SK-N-SH treated with all-trans-retinoic acid at 6 μM for 48 hours (cell line): ENCODE data around the gene HMGB2.

Source experiments
- ATAC-seq: fragments of 200-7000 bp; cut with Tn5 transposase; 3 replicates; pipeline ENCODE4 v1.9.1; 2020; ENCODE audit warnings: mild to moderate bottlenecking, moderate library complexity
- ARNTL ChIP-seq: fragments of 450-650 bp; formaldehyde crosslinking; IDR thresholded peaks from 2 replicates; pipeline ENCODE4 v1.5.0; 2020; ENCODE audit warnings: low read depth, mild to moderate bottlenecking, moderate library complexity, borderline replicate concordance
- BACH2 ChIP-seq: fragments of 250-450 bp; sonication (Bioruptor Pico); IDR thresholded peaks from 2 replicates; pipeline ENCODE4 v1.9.0; 2021; ENCODE audit warnings: mild to moderate bottlenecking, borderline replicate concordance
- ESRRG ChIP-seq: fragments of 250-450 bp; sonication (Bioruptor Pico); IDR thresholded peaks from 2 replicates; pipeline ENCODE4 v1.6.1; 2021; ENCODE audit warnings: mild to moderate bottlenecking
- GLIS3 ChIP-seq: fragments of 250-450 bp; sonication (Bioruptor Pico); IDR thresholded peaks from 2 replicates; pipeline ENCODE4 v1.5.0; 2020; ENCODE audit warnings: mild to moderate bottlenecking, moderate library complexity
- ISL1 ChIP-seq: fragments of 250-450 bp; sonication (Bioruptor Pico); IDR thresholded peaks from 2 replicates; pipeline ENCODE4 v2.1.2; 2022; ENCODE audit warnings: mild to moderate bottlenecking, moderate library complexity
- OSR1 ChIP-seq: fragments of 250-450 bp; sonication (Bioruptor Pico); IDR thresholded peaks from 2 replicates; pipeline ENCODE4 v1.8.0; 2022; ENCODE audit warnings: moderate library complexity, mild to moderate bottlenecking, inconsistent platforms
- PPARA ChIP-seq: fragments of 250-450 bp; sonication (Bioruptor Pico); IDR thresholded peaks from 2 replicates; pipeline ENCODE4 v1.5.0; 2020; ENCODE audit warnings: mild to moderate bottlenecking, borderline replicate concordance
- RARB ChIP-seq: fragments of 250-450 bp; sonication (Bioruptor Pico); IDR thresholded peaks from 2 replicates; pipeline ENCODE4 v1.8.0; 2021; ENCODE audit warnings: mild to moderate bottlenecking, moderate library complexity
- SNAI2 ChIP-seq: fragments of 250-450 bp; sonication (Bioruptor Pico); IDR thresholded peaks from 2 replicates; pipeline ENCODE4 v1.5.0; 2020; ENCODE audit warnings: mild to moderate bottlenecking, moderate library complexity
- TCF4 ChIP-seq: fragments of 250-450 bp; sonication (Bioruptor Pico); IDR thresholded peaks from 2 replicates; pipeline ENCODE4 v1.8.0; 2021; ENCODE audit warnings: mild to moderate bottlenecking, moderate library complexity, borderline replicate concordance
- TOX ChIP-seq: fragments of 250-450 bp; sonication (Bioruptor Pico); IDR thresholded peaks from 2 replicates; pipeline ENCODE4 v1.8.0; 2021; ENCODE audit warnings: mild to moderate bottlenecking, moderate library complexity, borderline replicate concordance
- ZC3H10 ChIP-seq: fragments of 250-450 bp; sonication (Bioruptor Pico); IDR thresholded peaks from 2 replicates; pipeline ENCODE4 v1.5.1; 2021; ENCODE audit warnings: mild to moderate bottlenecking, moderate library complexity
- ZFP3 ChIP-seq: fragments of 250-450 bp; sonication (Bioruptor Pico); IDR thresholded peaks from 2 replicates; pipeline ENCODE4 v1.5.0; 2020; ENCODE audit warnings: mild to moderate bottlenecking, moderate library complexity
- ZFP30 ChIP-seq: fragments of 450-650 bp; formaldehyde crosslinking; IDR thresholded peaks from 2 replicates; pipeline ENCODE4 v1.5.0; 2022; ENCODE audit warnings: mild to moderate bottlenecking, moderate library complexity
- ZNF565 ChIP-seq: fragments of 450-650 bp; formaldehyde crosslinking; conservative IDR thresholded peaks from 2 replicates; pipeline ENCODE4 v1.5.0; 2020; ENCODE audit warnings: low read depth, mild to moderate bottlenecking, moderate library complexity
- ZNF70 ChIP-seq: fragments of 450-650 bp; formaldehyde crosslinking; IDR thresholded peaks from 2 replicates; pipeline ENCODE4 v1.5.0; 2020; ENCODE audit warnings: mild to moderate bottlenecking, moderate library complexity
- ZNF8 ChIP-seq: fragments of 450-650 bp; formaldehyde crosslinking; IDR thresholded peaks from 2 replicates; pipeline ENCODE4 v1.5.0; 2020; ENCODE audit warnings: mild to moderate bottlenecking, moderate library complexity
- TF ChIP-seq, protein P1 (sequence below): fragments of 250-450 bp; sonication (Bioruptor Pico); IDR thresholded peaks from 2 replicates; pipeline ENCODE4 v1.5.1; 2021; ENCODE audit warnings: mild to moderate bottlenecking, moderate library complexity
- TF ChIP-seq, protein P2 (sequence below): fragments of 250-450 bp; sonication (Bioruptor Pico); IDR thresholded peaks from 2 replicates; pipeline ENCODE4 v1.8.0; 2021; ENCODE audit warnings: low read depth, mild to moderate bottlenecking, moderate library complexity, borderline replicate concordance
- TF ChIP-seq, protein P3 (sequence below): fragments of 250-450 bp; sonication (Bioruptor Pico); IDR thresholded peaks from 2 replicates; pipeline ENCODE4 v1.5.1; 2020; ENCODE audit warnings: low read depth, mild to moderate bottlenecking, moderate library complexity
- TF ChIP-seq, protein P4 (sequence below): fragments of 250-450 bp; sonication (Bioruptor Pico); IDR thresholded peaks from 2 replicates; pipeline ENCODE4 v1.5.0; 2020; ENCODE audit warnings: mild to moderate bottlenecking, moderate library complexity

Gene HMGB2

DNA sequence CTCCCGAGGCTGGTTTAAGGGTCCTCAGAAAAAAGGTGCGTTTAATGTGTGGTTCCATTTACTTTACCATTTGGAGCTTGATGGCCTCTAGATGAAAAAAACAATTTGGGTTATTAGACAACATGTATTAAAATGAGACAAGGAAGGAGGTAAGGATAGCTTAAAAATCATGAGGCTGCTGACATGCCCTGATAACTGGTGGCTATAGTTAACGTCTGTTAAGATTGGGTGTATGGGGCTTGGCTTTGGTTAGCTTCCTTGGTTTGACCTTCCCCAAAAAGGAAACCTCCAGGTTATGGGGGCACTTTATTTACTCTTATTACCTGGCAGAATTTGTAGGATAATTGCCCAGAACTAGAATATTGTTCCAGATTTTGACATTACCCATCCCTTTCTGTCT is 51.5 kb downstream of the HMGB2 start:
- no peak for ATAC-seq

DNA sequence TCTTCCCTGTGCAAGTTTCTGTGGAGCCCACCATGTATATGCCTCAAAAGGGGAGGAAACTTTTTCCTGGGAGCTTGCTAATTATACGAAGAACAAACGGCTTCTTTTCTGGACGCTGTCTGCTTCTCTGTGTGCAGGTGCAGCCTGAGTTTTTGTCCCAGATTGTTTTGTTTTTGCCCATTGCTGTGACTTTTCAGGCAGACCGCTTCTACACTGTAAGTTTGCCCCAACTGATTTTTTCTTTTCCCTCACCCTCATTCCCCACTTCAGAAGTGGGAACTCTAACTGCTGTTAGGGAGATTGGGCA is 51.9 kb downstream of the HMGB2 start:
- ATAC-seq, result no peak
- no peak for TF ChIP-seq TOX (CRISPR knock-in tag)
- TF ChIP-seq, protein P1, sequence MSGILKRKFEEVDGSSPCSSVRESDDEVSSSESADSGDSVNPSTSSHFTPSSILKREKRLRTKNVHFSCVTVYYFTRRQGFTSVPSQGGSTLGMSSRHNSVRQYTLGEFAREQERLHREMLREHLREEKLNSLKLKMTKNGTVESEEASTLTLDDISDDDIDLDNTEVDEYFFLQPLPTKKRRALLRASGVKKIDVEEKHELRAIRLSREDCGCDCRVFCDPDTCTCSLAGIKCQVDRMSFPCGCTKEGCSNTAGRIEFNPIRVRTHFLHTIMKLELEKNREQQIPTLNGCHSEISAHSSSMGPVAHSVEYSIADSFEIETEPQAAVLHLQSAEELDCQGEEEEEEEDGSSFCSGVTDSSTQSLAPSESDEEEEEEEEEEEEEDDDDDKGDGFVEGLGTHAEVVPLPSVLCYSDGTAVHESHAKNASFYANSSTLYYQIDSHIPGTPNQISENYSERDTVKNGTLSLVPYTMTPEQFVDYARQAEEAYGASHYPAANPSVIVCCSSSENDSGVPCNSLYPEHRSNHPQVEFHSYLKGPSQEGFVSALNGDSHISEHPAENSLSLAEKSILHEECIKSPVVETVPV (CRISPR knock-in tag), result no peak
- TF ChIP-seq, protein P2, sequence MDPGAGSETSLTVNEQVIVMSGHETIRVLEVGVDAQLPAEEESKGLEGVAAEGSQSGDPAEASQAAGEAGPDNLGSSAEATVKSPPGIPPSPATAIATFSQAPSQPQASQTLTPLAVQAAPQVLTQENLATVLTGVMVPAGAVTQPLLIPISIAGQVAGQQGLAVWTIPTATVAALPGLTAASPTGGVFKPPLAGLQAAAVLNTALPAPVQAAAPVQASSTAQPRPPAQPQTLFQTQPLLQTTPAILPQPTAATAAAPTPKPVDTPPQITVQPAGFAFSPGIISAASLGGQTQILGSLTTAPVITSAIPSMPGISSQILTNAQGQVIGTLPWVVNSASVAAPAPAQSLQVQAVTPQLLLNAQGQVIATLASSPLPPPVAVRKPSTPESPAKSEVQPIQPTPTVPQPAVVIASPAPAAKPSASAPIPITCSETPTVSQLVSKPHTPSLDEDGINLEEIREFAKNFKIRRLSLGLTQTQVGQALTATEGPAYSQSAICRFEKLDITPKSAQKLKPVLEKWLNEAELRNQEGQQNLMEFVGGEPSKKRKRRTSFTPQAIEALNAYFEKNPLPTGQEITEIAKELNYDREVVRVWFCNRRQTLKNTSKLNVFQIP, result no peak
- no peak for TF ChIP-seq OSR1
- TF ChIP-seq, protein P3, sequence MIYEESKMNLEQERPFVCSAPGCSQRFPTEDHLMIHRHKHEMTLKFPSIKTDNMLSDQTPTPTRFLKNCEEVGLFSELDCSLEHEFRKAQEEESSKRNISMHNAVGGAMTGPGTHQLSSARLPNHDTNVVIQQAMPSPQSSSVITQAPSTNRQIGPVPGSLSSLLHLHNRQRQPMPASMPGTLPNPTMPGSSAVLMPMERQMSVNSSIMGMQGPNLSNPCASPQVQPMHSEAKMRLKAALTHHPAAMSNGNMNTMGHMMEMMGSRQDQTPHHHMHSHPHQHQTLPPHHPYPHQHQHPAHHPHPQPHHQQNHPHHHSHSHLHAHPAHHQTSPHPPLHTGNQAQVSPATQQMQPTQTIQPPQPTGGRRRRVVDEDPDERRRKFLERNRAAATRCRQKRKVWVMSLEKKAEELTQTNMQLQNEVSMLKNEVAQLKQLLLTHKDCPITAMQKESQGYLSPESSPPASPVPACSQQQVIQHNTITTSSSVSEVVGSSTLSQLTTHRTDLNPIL (CRISPR knock-in tag), result no peak
- no peak for TF ChIP-seq ZNF70 (CRISPR knock-in tag)
- no peak for TF ChIP-seq SNAI2 (CRISPR knock-in tag)
- no peak for TF ChIP-seq GLIS3 (CRISPR knock-in tag)
- TF ChIP-seq ZNF8 (CRISPR knock-in tag), result no peak
- TF ChIP-seq PPARA (CRISPR knock-in tag), result no peak
- TF ChIP-seq RARB (CRISPR knock-in tag), result no peak
- no peak for TF ChIP-seq ARNTL (CRISPR knock-in tag)

More for the DNA sequence above, 51.5 kb downstream of the HMGB2 start:
- no peak for TF ChIP-seq TOX (CRISPR knock-in tag)
- TF ChIP-seq ZNF565 (CRISPR knock-in tag), result no peak
- TF ChIP-seq ZC3H10 (CRISPR knock-in tag), result no peak
- TF ChIP-seq, protein P1 (CRISPR knock-in tag), result no peak
- TF ChIP-seq RARB (CRISPR knock-in tag), result no peak
- no peak for TF ChIP-seq ZNF8 (CRISPR knock-in tag)
- TF ChIP-seq PPARA (CRISPR knock-in tag), result no peak

DNA sequence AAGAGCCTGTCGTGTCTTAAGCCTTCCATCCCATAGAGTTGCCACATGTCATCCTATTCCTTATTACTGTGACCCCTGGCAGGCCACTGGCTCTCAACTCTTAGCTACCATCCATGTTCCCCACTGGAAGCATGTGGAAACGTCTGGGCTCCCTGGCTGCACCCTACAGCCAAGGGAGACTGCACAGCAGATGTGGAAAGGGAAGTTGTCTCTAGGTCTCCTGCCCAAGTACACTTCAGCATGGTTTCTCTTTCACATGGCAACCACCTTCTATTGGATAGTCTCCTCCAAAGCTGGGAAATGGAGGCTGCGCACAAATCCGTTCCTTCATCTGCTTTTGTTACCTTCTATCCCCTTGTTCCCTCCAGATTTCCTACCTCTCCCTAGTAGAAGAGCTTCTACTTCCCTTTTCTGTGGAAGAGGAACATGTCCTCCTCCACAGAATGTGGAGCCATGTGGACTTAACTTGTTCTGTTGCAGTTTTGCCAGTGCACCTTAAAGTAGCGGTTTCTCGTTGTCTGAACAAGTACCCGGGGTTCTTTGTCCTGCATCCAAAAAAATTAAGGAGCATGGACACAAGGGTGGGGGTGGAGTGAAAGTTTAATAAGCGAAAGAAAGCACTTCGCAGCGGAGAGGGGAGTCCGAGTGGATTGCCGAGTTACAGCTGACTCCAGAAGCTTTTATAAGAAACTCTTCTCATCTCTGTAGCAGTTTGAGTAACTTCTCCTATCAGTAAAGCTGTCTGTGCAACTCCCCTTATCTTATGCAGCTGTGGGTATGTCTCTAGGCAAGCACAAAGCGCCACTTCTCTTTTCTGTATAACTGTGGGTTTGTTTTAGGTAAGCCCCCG is 52.5 kb downstream of the HMGB2 start:
- ATAC-seq, result no peak
- TF ChIP-seq, protein P2, result no peak
- TF ChIP-seq BACH2 (CRISPR knock-in tag), result no peak
- TF ChIP-seq ZFP30 (CRISPR knock-in tag), result no peak
- TF ChIP-seq SNAI2 (CRISPR knock-in tag), result no peak
- no peak for TF ChIP-seq RARB (CRISPR knock-in tag)
- no peak for TF ChIP-seq ZFP3 (CRISPR knock-in tag)
- no peak for TF ChIP-seq ISL1 (CRISPR knock-in tag)
- TF ChIP-seq, protein P3 (CRISPR knock-in tag), result no peak
- no peak for TF ChIP-seq ZNF8 (CRISPR knock-in tag)
- TF ChIP-seq TCF4 (CRISPR knock-in tag), result no peak
- no peak for TF ChIP-seq GLIS3 (CRISPR knock-in tag)
- TF ChIP-seq, protein P4, sequence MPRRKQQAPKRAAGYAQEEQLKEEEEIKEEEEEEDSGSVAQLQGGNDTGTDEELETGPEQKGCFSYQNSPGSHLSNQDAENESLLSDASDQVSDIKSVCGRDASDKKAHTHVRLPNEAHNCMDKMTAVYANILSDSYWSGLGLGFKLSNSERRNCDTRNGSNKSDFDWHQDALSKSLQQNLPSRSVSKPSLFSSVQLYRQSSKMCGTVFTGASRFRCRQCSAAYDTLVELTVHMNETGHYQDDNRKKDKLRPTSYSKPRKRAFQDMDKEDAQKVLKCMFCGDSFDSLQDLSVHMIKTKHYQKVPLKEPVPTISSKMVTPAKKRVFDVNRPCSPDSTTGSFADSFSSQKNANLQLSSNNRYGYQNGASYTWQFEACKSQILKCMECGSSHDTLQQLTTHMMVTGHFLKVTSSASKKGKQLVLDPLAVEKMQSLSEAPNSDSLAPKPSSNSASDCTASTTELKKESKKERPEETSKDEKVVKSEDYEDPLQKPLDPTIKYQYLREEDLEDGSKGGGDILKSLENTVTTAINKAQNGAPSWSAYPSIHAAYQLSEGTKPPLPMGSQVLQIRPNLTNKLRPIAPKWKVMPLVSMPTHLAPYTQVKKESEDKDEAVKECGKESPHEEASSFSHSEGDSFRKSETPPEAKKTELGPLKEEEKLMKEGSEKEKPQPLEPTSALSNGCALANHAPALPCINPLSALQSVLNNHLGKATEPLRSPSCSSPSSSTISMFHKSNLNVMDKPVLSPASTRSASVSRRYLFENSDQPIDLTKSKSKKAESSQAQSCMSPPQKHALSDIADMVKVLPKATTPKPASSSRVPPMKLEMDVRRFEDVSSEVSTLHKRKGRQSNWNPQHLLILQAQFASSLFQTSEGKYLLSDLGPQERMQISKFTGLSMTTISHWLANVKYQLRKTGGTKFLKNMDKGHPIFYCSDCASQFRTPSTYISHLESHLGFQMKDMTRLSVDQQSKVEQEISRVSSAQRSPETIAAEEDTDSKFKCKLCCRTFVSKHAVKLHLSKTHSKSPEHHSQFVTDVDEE, result no peak
- TF ChIP-seq ESRRG, result no peak
- no peak for TF ChIP-seq ZC3H10 (CRISPR knock-in tag)
- TF ChIP-seq OSR1, result no peak
- TF ChIP-seq TOX (CRISPR knock-in tag), result no peak
- no peak for TF ChIP-seq ZNF565 (CRISPR knock-in tag)
- TF ChIP-seq, protein P1 (CRISPR knock-in tag), result no peak
